Cardiac fibroblast (primary cell): ENCODE data around the gene OSCP1.
A peak's percentile ranks its signal among the peaks of the same experiment; 100 is the strongest.

Experiments
- DNase-seq, 2 donors: peaks; one replicate each; pipeline versions ENCODE4 v3.0.0 to v3.0.0-alpha.2; 2010; ENCODE audit warnings: low read depth in 2 of 2
- H3K4me3 ChIP-seq, 2 donors: replicated peaks in 1 of 2; 1 replicate in 1 of 2; 2 replicates in 1 of 2; pipeline ENCODE4 v1.5.1; 2011; ENCODE audit warnings: low read depth in 2 of 2, low read length in 2 of 2, mild to moderate bottlenecking in 2 of 2, moderate library complexity in 1 of 2
- TF ChIP-seq, protein P1 (sequence below): IDR thresholded peaks from one replicate; pipeline ENCODE4 v1.5.1; 2011; ENCODE audit warnings: low read depth, mild to moderate bottlenecking, low read length, inconsistent platforms

The OSCP1 gene

GRCh38 chr1:36436821-36437220, 13.4 kb downstream of the OSCP1 start:
- no peak overlapping the region for H3K4me3 ChIP-seq
- DNase-seq: peak in 1 of 2 donors; percentile 38
- TF ChIP-seq, protein P1, sequence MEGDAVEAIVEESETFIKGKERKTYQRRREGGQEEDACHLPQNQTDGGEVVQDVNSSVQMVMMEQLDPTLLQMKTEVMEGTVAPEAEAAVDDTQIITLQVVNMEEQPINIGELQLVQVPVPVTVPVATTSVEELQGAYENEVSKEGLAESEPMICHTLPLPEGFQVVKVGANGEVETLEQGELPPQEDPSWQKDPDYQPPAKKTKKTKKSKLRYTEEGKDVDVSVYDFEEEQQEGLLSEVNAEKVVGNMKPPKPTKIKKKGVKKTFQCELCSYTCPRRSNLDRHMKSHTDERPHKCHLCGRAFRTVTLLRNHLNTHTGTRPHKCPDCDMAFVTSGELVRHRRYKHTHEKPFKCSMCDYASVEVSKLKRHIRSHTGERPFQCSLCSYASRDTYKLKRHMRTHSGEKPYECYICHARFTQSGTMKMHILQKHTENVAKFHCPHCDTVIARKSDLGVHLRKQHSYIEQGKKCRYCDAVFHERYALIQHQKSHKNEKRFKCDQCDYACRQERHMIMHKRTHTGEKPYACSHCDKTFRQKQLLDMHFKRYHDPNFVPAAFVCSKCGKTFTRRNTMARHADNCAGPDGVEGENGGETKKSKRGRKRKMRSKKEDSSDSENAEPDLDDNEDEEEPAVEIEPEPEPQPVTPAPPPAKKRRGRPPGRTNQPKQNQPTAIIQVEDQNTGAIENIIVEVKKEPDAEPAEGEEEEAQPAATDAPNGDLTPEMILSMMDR: no peak

- no peak for DNase-seq
- H3K4me3 ChIP-seq: no peak overlapping the region
- TF ChIP-seq, protein P1: no peak
Observed at GRCh38 chr1:36433102-36433501, 17.1 kb downstream of the OSCP1 start.

- no peak for DNase-seq
- TF ChIP-seq, protein P1: no peak
- no peak overlapping the region for H3K4me3 ChIP-seq
Observed at GRCh38 chr1:36432616-36433015, 17.6 kb downstream of the OSCP1 start.

DNA sequence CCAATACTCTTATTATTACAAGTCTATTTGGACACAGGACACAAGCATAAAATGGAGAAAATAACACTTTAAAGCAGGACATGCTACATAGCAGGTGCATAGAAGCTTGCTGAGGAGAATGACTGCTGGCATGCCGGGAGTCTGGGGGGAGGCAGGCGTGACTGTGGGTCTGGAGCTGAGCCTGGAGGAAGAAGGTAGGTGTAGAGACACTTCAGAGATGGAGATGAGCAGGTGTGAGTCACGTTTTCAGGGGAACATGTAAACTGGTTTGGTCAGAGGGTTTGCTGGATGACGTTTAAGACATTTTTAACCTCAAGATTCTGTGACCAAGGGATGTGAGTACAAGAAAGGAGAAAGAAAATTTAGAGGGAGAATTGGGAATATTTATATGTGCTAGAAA, 24.5 kb downstream of the OSCP1 start:
- no peak for DNase-seq
- TF ChIP-seq, protein P1: no peak
- H3K4me3 ChIP-seq: no peak overlapping the region

DNA sequence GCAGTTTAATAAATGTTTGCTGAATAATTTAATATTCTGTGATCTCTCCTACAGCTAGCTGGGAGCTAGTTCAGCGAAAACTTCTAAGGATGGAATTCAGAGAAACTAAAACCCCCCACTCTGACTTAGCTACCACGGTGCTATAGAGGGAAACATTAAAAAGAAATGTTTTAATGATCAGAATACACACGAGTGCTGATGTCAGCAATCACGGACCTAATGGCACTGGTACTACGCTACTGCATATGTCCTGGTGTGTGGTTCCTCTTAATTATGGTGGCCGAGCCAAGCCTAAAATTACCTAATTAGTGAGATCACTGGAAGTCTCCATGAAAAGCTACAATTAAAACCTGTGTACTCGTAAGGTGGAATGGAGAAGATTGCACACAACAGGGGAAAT, 28.6 kb downstream of the OSCP1 start:
- no peak overlapping the region for H3K4me3 ChIP-seq
- no peak for DNase-seq
- TF ChIP-seq, protein P1: no peak

DNA sequence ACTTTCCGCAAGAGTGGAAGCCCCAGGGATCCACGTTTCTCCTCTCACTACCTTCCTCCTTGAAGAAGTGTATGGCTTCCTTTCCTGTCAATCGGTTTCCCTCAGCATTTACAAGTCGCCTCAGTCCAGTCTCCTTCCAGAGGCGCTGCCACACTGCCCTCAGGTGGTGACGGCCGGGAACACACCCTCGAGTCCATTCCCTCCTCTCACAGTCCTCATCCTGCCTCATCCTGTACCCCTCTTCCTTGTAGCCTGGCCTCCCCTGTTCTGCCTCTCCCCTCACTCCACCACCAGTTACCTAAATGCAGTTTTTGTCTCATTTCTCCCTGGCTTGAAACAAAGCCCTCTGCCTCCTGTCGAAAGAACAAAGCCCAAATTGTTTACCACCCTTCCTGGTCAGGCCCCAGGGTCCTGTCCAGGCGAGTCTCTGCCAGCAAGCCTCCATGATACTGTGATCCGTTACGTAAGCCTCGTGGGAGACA, 29.4 kb downstream of the OSCP1 start:
- TF ChIP-seq, protein P1: peak; percentile 95
- no peak overlapping the region for H3K4me3 ChIP-seq
- peak; percentile 88 for DNase-seq

DNA sequence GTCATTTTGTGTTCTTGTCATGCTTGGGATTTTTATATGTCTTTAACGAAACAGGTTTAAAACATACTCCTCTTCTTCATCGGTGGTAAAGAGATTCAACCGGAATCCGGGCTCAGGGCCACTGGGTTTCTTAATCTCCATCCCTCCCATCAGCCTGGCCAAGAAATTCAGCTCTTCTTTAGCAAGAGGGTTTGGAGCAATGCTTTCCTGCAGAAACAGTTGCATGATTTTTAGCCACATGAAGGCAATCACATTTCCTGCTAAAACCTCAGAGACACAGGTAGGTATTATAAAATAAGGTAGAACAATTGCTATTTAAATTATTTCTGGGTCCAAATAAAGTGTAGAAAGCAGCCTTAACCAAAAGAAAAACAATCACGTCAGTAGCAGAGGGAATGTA, 29.8 kb downstream of the OSCP1 start:
- TF ChIP-seq, protein P1: no peak
- peak; percentile 43 to 65 for DNase-seq
- H3K4me3 ChIP-seq: no peak overlapping the region
